Measurements from ENCODE around the gene SUMO2. TPM values are rescaled to one million over a fixed set of nuclear protein-coding genes. Genes with fewer than 3 reads are reported as not detected.

SUMO2 gene
- total and polyA plus RNA-seq, 9 of the 15 experiments (the other 6 are each of a cell fraction or from before 2014, with no cell fraction given): 157 to 733 (median 419) TPM

- Histone ChIP-seq H3K4me2 (ENCODE audit: insufficient read depth, low read length) (peak overlapping the region; percentile 80), H2AFZ (ENCODE audit: low read depth, low read length) (no peak overlapping the region), H3K27ac (ENCODE audit: extremely low read depth, low read depth, low read length) (peak overlapping the region; percentile 90; the same call in 1 of the 3 replicates), H3K9me3 (replicated peaks; ENCODE audit: control insufficient read depth, insufficient read depth, low read depth, low read length) (no peaks in the 10 kb centered on the region), H3K9me1 (ENCODE audit: control insufficient read depth, insufficient read depth, low read length) (no peaks in the 10 kb centered on the region), H3K36me3 (ENCODE audit: control insufficient read depth, insufficient read depth, low read length) (peaks cover 28% of the 10 kb centered on the region; the same call in 2 of the 3 replicates), H3K27me3 (ENCODE audit: control insufficient read depth in 2 of 2, insufficient read depth in 2 of 2, low read length in 2 of 2) (no peaks in the 10 kb centered on the region), H4K20me1 (replicated peaks; ENCODE audit: control insufficient read depth, insufficient read depth, low read length) (peaks cover 6% of the 10 kb centered on the region; the same call in 1 of the 2 replicates), H3K79me2 (ENCODE audit: control insufficient read depth, insufficient read depth, low read length) (peaks cover 34% of the 10 kb centered on the region), H3K4me3 (peak overlapping the region; percentile 90), H3K9ac (ENCODE audit: insufficient read depth in 1 of 2, low read depth in 2 of 2, low read length in 2 of 2) (peak overlapping the region; percentile 88 to 99; a peak in 3 of 4 replicates), H3K4me1 (replicated peaks in 1 of 2; ENCODE audit: control insufficient read depth in 2 of 2, insufficient read depth in 2 of 2, low read length in 2 of 2) (peaks cover 18 to 40% of the 10 kb centered on the region in 2 experiments)
- FAIRE-seq (no peak), DNase-seq (ENCODE audit: extremely low read depth in 1 of 4, low spot score in 3 of 4) (peak in 2 of 4 experiments; percentile 31 to 45), ATAC-seq (no peak)
- CTCF ChIA-PET (ENCODE audit: low intra/inter-chr PET ratio): interaction anchor here (1.0 to 1.6 kb wide), 6 partner anchors 15 to 168 kb away, joined by 3 to 7 read pairs (median 4); partner anchors contain the start of gene KCTD2
- BruUV-seq (replicated peaks): TSS peak; percentile 61
- POLR2A ChIA-PET: interaction anchor here (0.6 to 5.6 kb wide), 7 partner anchors 9 to 132 kb away, joined by 3 to 51 read pairs (median 3); partner anchors contain the start of genes GGA3, MRPS7 and NUP85
- in situ Hi-C loops (cut with MboI): no loop called here
- 34% methylated on average over 23 of the region's 24 CpGs for WGBS (ENCODE audit: insufficient coverage, low coverage, missing lambda C conversion rate)
- peak; percentile 41 to 59 for TF ChIP-seq NRF1 (conservative IDR thresholded peaks at IDR 0.05 in 1 of 2, IDR thresholded peaks at IDR 0.05 in 1 of 2)
- TF ChIP-seq POLR2G (IDR thresholded peaks at IDR 0.05; ENCODE audit: low read depth, low read length): peak; percentile 70; the same call in 1 of the 2 replicates
- TF ChIP-seq HDAC1 (IDR thresholded peaks at IDR 0.05): peak in 1 of 2 experiments; percentile 4; a peak in 1 of 4 replicates
- TF ChIP-seq RBFOX2 (IDR thresholded peaks at IDR 0.05; ENCODE audit: low read depth, low read length): peak; percentile 61
- 0 out of 2 replicates have a peak, but pooled peaks have one; percentile 5 for TF ChIP-seq SUPT5H (IDR thresholded peaks at IDR 0.05)
- no peak for TF ChIP-seq ID3 (CRISPR knock-in tag; IDR thresholded peaks at IDR 0.05)
- 0 out of 2 replicates have a peak, but pooled peaks have one; percentile 18 for TF ChIP-seq ID3 (tag; IDR thresholded peaks at IDR 0.05)
- TF ChIP-seq RCOR1 (IDR thresholded peaks at IDR 0.05; ENCODE audit: borderline replicate concordance in 1 of 2, low read depth in 2 of 2, low read length in 2 of 2): no peak
- 0 out of 2 replicates have a peak, but pooled peaks have one; percentile 28 for TF ChIP-seq POLR2A (conservative IDR thresholded peaks at IDR 0.05)
- no peak for TF ChIP-seq PCBP1 (IDR thresholded peaks at IDR 0.05; ENCODE audit: low read depth, low read length, poor library complexity, severe bottlenecking)
- TF ChIP-seq XRCC5 (IDR thresholded peaks at IDR 0.05; ENCODE audit: low read depth, low read length): 0 out of 2 replicates have a peak, but pooled peaks have one; percentile 11
- no peak for TF ChIP-seq ASH1L (IDR thresholded peaks at IDR 0.05; ENCODE audit: borderline replicate concordance, low read depth, partially characterized antibody)
- 0 out of 2 replicates have a peak, but pooled peaks have one; percentile 52 for TF ChIP-seq CAMTA2 (CRISPR knock-in tag; conservative IDR thresholded peaks at IDR 0.05)
- TF ChIP-seq PKNOX1 (IDR thresholded peaks at IDR 0.05): no peak
- peak; percentile 45; the same call in 1 of the 2 replicates for TF ChIP-seq TFAP4 (CRISPR knock-in tag; IDR thresholded peaks at IDR 0.05; ENCODE audit: borderline replicate concordance)
- 0 out of 2 replicates have a peak, but pooled peaks have one; percentile 22 for TF ChIP-seq HDGF (IDR thresholded peaks at IDR 0.05)
- TF ChIP-seq RBM22 (IDR thresholded peaks at IDR 0.05; ENCODE audit: low read depth, low read length, poor library complexity, severe bottlenecking): peak; percentile 54
- TF ChIP-seq ZBTB33 (CRISPR knock-in tag; IDR thresholded peaks at IDR 0.05): peak; percentile 95
- intact Hi-C loops (cut with micrococcal nuclease): loop anchor here (2.0 to 5.0 kb wide), 2 partner anchors 52 to 69 kb away; partner anchors contain the start of gene SUMO2
Observed at GRCh38 chr17:75130059-75130631, 52.6 kb downstream of the SUMO2 start.

All from K562 (cell line).